Osteoblast (primary cell): ENCODE measurements around the gene ERVW-1. TPM values are rescaled to one million over a fixed set of nuclear protein-coding genes. Genes with fewer than 3 reads are reported as not detected.

Source experiments
- DNase-seq: peaks from one replicate; pipeline ENCODE4 v3.0.0; 2011; ENCODE audit warnings: low spot score, mixed read lengths; ENCODE audit not compliant: insufficient read length; ENCODE audit errors: missing footprints
- H2AFZ ChIP-seq: 2 replicates; pipeline ENCODE4 v1.6.0; 2011; ENCODE audit warnings: mild to moderate bottlenecking, low read length
- H3K27ac ChIP-seq: 2 replicates; pipeline ENCODE4 v1.5.1; 2011; ENCODE audit warnings: mild to moderate bottlenecking, low read depth, low read length, moderate library complexity
- H3K27me3 ChIP-seq: 2 replicates; pipeline ENCODE4 v1.6.0; 2012; ENCODE audit warnings: mild to moderate bottlenecking, control low read depth, inconsistent platforms, low read length, moderate library complexity; ENCODE audit not compliant: insufficient read depth
- H3K36me3 ChIP-seq: 2 replicates; pipeline ENCODE4 v1.5.1; 2011; ENCODE audit warnings: mild to moderate bottlenecking, low read length, control low read depth, moderate library complexity; ENCODE audit not compliant: insufficient read depth
- H3K4me1 ChIP-seq: 2 replicates; pipeline ENCODE4 v1.5.1; 2011; ENCODE audit warnings: mild to moderate bottlenecking, low read length, control low read depth, moderate library complexity; ENCODE audit not compliant: insufficient read depth
- H3K4me2 ChIP-seq: 2 replicates; pipeline ENCODE4 v1.6.0; 2011; ENCODE audit warnings: mild to moderate bottlenecking, low read length; ENCODE audit not compliant: insufficient read depth
- H3K4me3 ChIP-seq: fragments of 200-600 bp; sonication (generic); 3 replicates; pipeline ENCODE4 v1.5.1; 2012; ENCODE audit warnings: mild to moderate bottlenecking, low read length, inconsistent platforms; ENCODE audit not compliant: insufficient read depth
- H3K79me2 ChIP-seq: 2 replicates; pipeline ENCODE4 v1.6.0; 2012; ENCODE audit warnings: mild to moderate bottlenecking, low read length, control low read depth, inconsistent platforms; ENCODE audit not compliant: insufficient read depth
- H3K9me3 ChIP-seq: 2 replicates; pipeline ENCODE4 v1.5.1; 2011; ENCODE audit warnings: low read depth, low read length, control low read depth
- H4K20me1 ChIP-seq: 2 replicates; pipeline ENCODE4 v1.6.0; 2012; ENCODE audit warnings: mild to moderate bottlenecking, low read length, control low read depth; ENCODE audit not compliant: insufficient read depth
- total RNA-seq: library from RNA; depleted of rRNA; stranded (reverse); fragments of >200 nt; gene quantifications from 2 replicates; pipeline ENCODE4 v1.2.3, GENCODE V29; 2012
- TF ChIP-seq, protein P1 (sequence below): IDR thresholded peaks from 2 replicates; pipeline ENCODE4 v1.5.1; 2011; ENCODE audit warnings: mild to moderate bottlenecking, low read depth, low read length, moderate library complexity; ENCODE audit errors: extremely low read depth

Gene ERVW-1
- total RNA-seq, 1 donor: not detected

- Histone ChIP-seq H3K9me3 (no peaks in the 10 kb centered on the region), H4K20me1 (no peaks in the 10 kb centered on the region), H3K27me3 (no peaks in the 10 kb centered on the region), H3K79me2 (no peaks in the 10 kb centered on the region), H3K4me2 (no peak overlapping the region), H3K27ac (no peak overlapping the region), H3K36me3 (no peaks in the 10 kb centered on the region), H3K4me3 (no peak overlapping the region), H2AFZ (no peak overlapping the region), H3K4me1 (no peaks in the 10 kb centered on the region)
- DNase-seq: no peak
- TF ChIP-seq, protein P1, sequence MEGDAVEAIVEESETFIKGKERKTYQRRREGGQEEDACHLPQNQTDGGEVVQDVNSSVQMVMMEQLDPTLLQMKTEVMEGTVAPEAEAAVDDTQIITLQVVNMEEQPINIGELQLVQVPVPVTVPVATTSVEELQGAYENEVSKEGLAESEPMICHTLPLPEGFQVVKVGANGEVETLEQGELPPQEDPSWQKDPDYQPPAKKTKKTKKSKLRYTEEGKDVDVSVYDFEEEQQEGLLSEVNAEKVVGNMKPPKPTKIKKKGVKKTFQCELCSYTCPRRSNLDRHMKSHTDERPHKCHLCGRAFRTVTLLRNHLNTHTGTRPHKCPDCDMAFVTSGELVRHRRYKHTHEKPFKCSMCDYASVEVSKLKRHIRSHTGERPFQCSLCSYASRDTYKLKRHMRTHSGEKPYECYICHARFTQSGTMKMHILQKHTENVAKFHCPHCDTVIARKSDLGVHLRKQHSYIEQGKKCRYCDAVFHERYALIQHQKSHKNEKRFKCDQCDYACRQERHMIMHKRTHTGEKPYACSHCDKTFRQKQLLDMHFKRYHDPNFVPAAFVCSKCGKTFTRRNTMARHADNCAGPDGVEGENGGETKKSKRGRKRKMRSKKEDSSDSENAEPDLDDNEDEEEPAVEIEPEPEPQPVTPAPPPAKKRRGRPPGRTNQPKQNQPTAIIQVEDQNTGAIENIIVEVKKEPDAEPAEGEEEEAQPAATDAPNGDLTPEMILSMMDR: no peak
These were observed 11.1 kb downstream of the ERVW-1 start for GRCh38 chr7:92466682-92467081.

GRCh38 chr7:92464515-92464914, 13.2 kb downstream of the ERVW-1 start:
- Histone ChIP-seq H4K20me1 (no peaks in the 10 kb centered on the region), H3K4me2 (no peak overlapping the region), H3K27me3 (no peaks in the 10 kb centered on the region), H2AFZ (no peak overlapping the region), H3K79me2 (no peaks in the 10 kb centered on the region), H3K4me3 (no peak overlapping the region), H3K36me3 (no peaks in the 10 kb centered on the region), H3K9me3 (no peaks in the 10 kb centered on the region), H3K4me1 (no peaks in the 10 kb centered on the region), H3K27ac (no peak overlapping the region)
- TF ChIP-seq, protein P1: no peak
- DNase-seq: no peak

- Histone ChIP-seq H3K36me3 (peaks cover 6% of the 10 kb centered on the region), H3K4me2 (no peak overlapping the region), H3K27me3 (no peaks in the 10 kb centered on the region), H3K9me3 (no peaks in the 10 kb centered on the region), H3K27ac (no peak overlapping the region), H4K20me1 (no peaks in the 10 kb centered on the region), H3K4me3 (no peak overlapping the region), H3K79me2 (no peaks in the 10 kb centered on the region), H3K4me1 (no peaks in the 10 kb centered on the region), H2AFZ (no peak overlapping the region)
- TF ChIP-seq, protein P1: no peak
- DNase-seq: no peak
These were observed 15.2 kb downstream of the ERVW-1 start for GRCh38 chr7:92462560-92462959.

DNA sequence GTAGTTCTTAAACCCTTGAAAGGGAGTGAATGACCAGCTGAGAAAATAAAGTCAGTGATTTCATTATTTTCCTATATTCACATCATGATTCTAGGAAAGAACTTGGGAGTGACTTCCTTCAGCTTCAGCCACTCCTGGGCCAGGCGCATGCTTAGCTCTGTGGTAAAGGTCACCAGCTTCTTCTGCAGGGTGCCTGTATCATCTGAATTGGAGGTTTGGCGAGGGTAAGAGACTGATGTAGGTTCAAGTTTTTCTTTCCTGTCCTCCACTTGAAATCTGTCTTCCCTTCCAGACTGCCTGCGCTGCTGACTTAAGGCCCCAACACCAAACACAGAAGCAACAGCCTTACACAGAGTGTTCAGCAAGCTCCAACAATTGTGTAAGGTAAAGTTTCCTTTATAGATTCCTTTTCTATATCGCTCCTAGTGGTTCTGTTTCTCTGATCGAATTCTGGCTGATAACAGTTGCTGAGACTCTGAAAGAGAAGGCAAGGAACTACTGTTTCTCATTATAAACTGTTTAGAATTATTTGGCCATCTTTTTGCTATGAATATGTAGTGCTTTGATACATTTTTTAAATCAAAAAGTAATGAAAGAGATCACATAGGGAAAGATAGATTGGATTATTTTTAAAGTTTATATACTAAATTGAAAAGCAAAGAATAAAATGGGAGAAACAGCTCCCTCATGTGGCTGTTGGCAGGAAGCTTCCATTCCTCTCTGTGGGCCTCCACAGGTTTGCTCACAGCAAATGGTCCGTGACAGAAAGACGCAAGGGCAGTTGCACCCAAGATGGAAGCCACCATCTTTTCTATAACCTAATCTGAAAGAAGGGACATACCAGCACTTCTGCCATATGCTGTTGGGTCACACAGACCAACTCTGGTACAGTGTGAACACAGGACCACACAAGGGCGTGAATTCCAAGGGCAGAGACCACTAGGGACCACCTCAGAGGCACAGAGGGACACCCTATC, 16.4 kb downstream of the ERVW-1 start:
- Histone ChIP-seq H3K36me3 (peaks cover 11% of the 10 kb centered on the region), H3K4me1 (no peaks in the 10 kb centered on the region), H3K27ac (no peak overlapping the region), H3K4me2 (peak overlapping the region; percentile 60), H3K9me3 (no peaks in the 10 kb centered on the region), H2AFZ (peak overlapping the region; percentile 79), H3K79me2 (no peaks in the 10 kb centered on the region), H4K20me1 (no peaks in the 10 kb centered on the region), H3K4me3 (no peak overlapping the region), H3K27me3 (no peaks in the 10 kb centered on the region)
- peak; percentile 77 for DNase-seq
- TF ChIP-seq, protein P1: peak; percentile 93
